ENCODE measurements around the gene SPRED2.

- TF ChIP-seq POLR2AphosphoS5 (IDR thresholded peaks at IDR 0.05; ENCODE audit: low read depth, low read length) (no peak), POLR2A (IDR thresholded peaks at IDR 0.05; ENCODE audit: low read depth, low read length) (no peak)
These were observed 68.3 kb downstream of the SPRED2 start for GRCh38 chr2:65363879-65364666.
